HEK293 (cell line): ENCODE data around the gene KLRC3.

Experiments
- CTCF ChIA-PET: fragments of 350-600 bp; formaldehyde crosslinking; extraction: SDS; loops from one replicate; lab custom pipeline; 2021; ENCODE audit warnings: antibody characterized with exemption; lab: Yijun Ruan, JAX
- POLR2A ChIA-PET: fragments of 300-600 bp; formaldehyde crosslinking; extraction: SDS; loops from one replicate; lab custom pipeline; 2020; ENCODE audit warnings: antibody characterized with exemption, inconsistent platforms; lab: Yijun Ruan, JAX
- H3K27ac ChIP-seq: fragments of 200-500 bp; sonication (Bioruptor generic); 2 replicates; pipeline ENCODE4 v1.5.1; 2014; ENCODE audit warnings: low read depth, low read length, control low read depth, inconsistent platforms; ENCODE audit errors: extremely low read depth
- H3K36me3 ChIP-seq, 2 experiments: fragments of 200-500 bp in 1 of 2; sonication (Bioruptor generic) in 1 of 2; 1 replicate in 1 of 2; 2 replicates in 1 of 2; pipeline ENCODE4 v1.5.1; 2014 to 2017; ENCODE audit warnings: inconsistent platforms in 2 of 2, low read length in 2 of 2; ENCODE audit not compliant: control insufficient read depth in 2 of 2, insufficient read depth in 1 of 2
- H3K4me1 ChIP-seq: fragments of 200-500 bp; sonication (Bioruptor generic); 2 replicates; pipeline ENCODE4 v1.5.1; 2014; ENCODE audit warnings: mild to moderate bottlenecking, low read length, inconsistent platforms; ENCODE audit not compliant: control insufficient read depth, insufficient read depth
- H3K4me3 ChIP-seq: 2 replicates; pipeline ENCODE4 v1.5.1; 2011; ENCODE audit warnings: low read depth, mild to moderate bottlenecking, control low read depth, low read length, moderate library complexity
- H3K9me3 ChIP-seq: fragments of 200-500 bp; sonication (Bioruptor generic); 2 replicates; pipeline ENCODE4 v1.5.1; 2014; ENCODE audit warnings: low read depth, low read length, inconsistent platforms; ENCODE audit not compliant: control insufficient read depth, insufficient read depth
- FEZF1 ChIP-seq: fragments of 450-650 bp; formaldehyde crosslinking; IDR thresholded peaks from 2 replicates; pipeline ENCODE4 v1.5.1; 2016; ENCODE audit warnings: missing biosample characterization, missing genetic modification characterization
- GFI1B ChIP-seq: fragments of 450-650 bp; formaldehyde crosslinking; IDR thresholded peaks from 2 replicates; pipeline ENCODE4 v1.5.1; 2016; ENCODE audit warnings: missing biosample characterization, missing genetic modification characterization
- KLF10 ChIP-seq: fragments of 450-650 bp; IDR thresholded peaks from 2 replicates; pipeline ENCODE4 v1.5.1; 2018; ENCODE audit warnings: missing biosample characterization, mild to moderate bottlenecking, missing genetic modification characterization
- PRDM10 ChIP-seq: fragments of 450-650 bp; formaldehyde crosslinking; IDR thresholded peaks from 2 replicates; pipeline ENCODE4 v1.5.1; 2016; ENCODE audit warnings: missing biosample characterization, missing genetic modification characterization
- RBAK ChIP-seq: fragments of 450-650 bp; formaldehyde crosslinking; IDR thresholded peaks from 2 replicates; pipeline ENCODE4 v1.5.1; 2016; ENCODE audit warnings: missing biosample characterization, missing genetic modification characterization
- TRIM28 ChIP-seq: IDR thresholded peaks from 2 replicates; pipeline ENCODE4 v1.6.1; 2011; ENCODE audit warnings: low read length, control low read depth, borderline replicate concordance
- ZNF362 ChIP-seq: fragments of 450-650 bp; formaldehyde crosslinking; IDR thresholded peaks from 2 replicates; pipeline ENCODE4 v1.5.1; 2016; ENCODE audit warnings: missing biosample characterization, missing genetic modification characterization
- ZNF530 ChIP-seq: fragments of 450-650 bp; formaldehyde crosslinking; IDR thresholded peaks from 2 replicates; pipeline ENCODE4 v1.5.1; 2016; ENCODE audit warnings: low read depth, missing biosample characterization, missing genetic modification characterization
- ZNF600 ChIP-seq: fragments of 450-650 bp; formaldehyde crosslinking; IDR thresholded peaks from 2 replicates; pipeline ENCODE4 v1.5.1; 2016; ENCODE audit warnings: missing biosample characterization, missing genetic modification characterization
- ZNF626 ChIP-seq: fragments of 450-650 bp; sonication (Bioruptor Pico); formaldehyde crosslinking; IDR thresholded peaks from 2 replicates; pipeline ENCODE4 v1.5.1; 2018; ENCODE audit warnings: missing biosample characterization, missing genetic modification characterization, inconsistent platforms
- TF ChIP-seq, protein P1 (sequence below): fragments of 450-650 bp; formaldehyde crosslinking; IDR thresholded peaks from 2 replicates; pipeline ENCODE4 v1.5.1; 2016; ENCODE audit warnings: missing biosample characterization, missing genetic modification characterization
- TF ChIP-seq, protein P2 (sequence below): fragments of 450-650 bp; formaldehyde crosslinking; IDR thresholded peaks from 2 replicates; pipeline ENCODE4 v1.5.1; 2016; ENCODE audit warnings: missing biosample characterization, missing genetic modification characterization, borderline replicate concordance
- TF ChIP-seq, protein P3 (sequence below): fragments of 450-650 bp; formaldehyde crosslinking; IDR thresholded peaks from 2 replicates; pipeline ENCODE4 v1.5.1; 2016; ENCODE audit warnings: missing biosample characterization, missing genetic modification characterization

The KLRC3 gene

DNA sequence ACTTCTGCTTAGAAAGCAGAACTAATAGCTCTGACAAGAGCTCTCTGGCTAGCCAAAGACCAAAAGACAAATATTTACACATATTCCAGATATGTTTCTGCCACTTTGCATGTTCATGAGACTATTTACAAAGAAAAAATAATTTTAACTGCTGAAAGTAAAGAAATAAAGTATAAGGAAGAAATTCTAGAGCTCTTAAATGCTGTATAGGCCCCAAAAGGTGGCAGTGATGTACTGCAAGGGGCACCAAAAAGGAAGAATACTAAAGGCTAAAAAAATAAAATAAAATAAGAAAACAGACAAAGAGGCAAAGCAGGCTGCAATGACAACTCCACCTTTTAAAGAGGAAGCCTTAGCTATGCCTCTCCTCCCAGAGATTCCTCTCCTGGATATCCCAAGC is 53.5 kb downstream of the KLRC3 start (continued):
- no peak for TF ChIP-seq ZNF530 (tag by site-specific recombination)

GRCh38 chr12:10365696-10366405 is 54.5 kb downstream of the KLRC3 start:
- H3K27ac ChIP-seq: peak overlapping the region; percentile 95
- H3K4me3 ChIP-seq: peak overlapping the region; percentile 74
- ChIA-PET POLR2A (interaction anchor here (1.0 to 2.7 kb wide), 2 partner anchors 20 to 27 kb away, joined by 3 to 12 read pairs; no protein-coding TSS in a partner anchor), CTCF (interaction anchor here (0.6 to 2.3 kb wide), 12 partner anchors 20 to 311 kb away, joined by 3 to 11 read pairs (median 4); no protein-coding TSS in a partner anchor)
- H3K36me3 ChIP-seq: no peaks in the 10 kb centered on the region
- TF ChIP-seq, protein P1, sequence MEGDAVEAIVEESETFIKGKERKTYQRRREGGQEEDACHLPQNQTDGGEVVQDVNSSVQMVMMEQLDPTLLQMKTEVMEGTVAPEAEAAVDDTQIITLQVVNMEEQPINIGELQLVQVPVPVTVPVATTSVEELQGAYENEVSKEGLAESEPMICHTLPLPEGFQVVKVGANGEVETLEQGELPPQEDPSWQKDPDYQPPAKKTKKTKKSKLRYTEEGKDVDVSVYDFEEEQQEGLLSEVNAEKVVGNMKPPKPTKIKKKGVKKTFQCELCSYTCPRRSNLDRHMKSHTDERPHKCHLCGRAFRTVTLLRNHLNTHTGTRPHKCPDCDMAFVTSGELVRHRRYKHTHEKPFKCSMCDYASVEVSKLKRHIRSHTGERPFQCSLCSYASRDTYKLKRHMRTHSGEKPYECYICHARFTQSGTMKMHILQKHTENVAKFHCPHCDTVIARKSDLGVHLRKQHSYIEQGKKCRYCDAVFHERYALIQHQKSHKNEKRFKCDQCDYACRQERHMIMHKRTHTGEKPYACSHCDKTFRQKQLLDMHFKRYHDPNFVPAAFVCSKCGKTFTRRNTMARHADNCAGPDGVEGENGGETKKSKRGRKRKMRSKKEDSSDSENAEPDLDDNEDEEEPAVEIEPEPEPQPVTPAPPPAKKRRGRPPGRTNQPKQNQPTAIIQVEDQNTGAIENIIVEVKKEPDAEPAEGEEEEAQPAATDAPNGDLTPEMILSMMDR (tag by site-specific recombination): 0 out of 2 replicates have a peak, but pooled peaks have one; percentile 9
- TF ChIP-seq FEZF1 (tag by site-specific recombination): no peak
- peaks cover 14% of the 10 kb centered on the region for H3K4me1 ChIP-seq
- H3K9me3 ChIP-seq: no peaks in the 10 kb centered on the region

DNA sequence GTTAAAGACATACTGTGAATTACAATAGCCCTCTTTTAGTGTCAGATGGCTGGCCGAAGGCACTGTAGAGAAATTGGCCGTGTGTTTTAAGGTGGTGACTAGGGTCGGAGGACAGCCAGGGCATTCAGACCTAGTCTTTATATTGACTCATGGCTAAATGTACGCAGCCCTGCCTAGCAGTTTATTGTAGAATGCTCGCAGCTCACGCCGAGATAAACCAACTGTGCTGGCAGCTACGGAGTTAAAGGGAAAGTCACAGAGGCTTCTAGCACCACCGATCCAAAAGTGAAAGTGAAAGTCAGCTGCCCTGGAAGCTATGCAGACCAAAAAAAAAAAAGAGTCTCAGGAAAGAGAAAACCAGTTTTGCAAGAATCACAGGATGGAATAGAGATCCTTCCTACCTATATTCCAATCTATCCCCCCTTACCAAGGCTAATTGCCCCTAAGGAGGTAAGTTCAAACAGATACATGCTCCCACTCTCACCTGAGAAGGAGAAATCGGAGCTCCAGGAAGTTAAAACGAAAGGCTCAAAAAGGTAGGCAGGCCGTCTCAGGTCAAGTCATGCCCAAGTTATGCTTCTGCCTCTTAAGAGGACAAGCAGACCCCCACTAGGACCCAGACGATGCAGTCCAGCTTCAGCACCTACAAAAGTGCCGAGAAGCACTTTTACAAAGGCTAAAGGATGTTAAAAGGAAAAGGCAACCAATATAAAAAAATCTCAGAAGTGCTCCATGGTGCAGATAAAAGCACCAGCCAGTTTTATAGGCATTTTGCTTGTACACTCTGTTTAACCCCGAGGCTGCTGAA is 55.4 kb downstream of the KLRC3 start:
- peak overlapping the region; percentile 74 for H3K4me3 ChIP-seq
- peaks cover 20% of the 10 kb centered on the region for H3K4me1 ChIP-seq
- H3K36me3 ChIP-seq: no peaks in the 10 kb centered on the region
- ChIA-PET POLR2A (interaction anchor here (1.0 to 2.7 kb wide), 3 partner anchors 21 to 352 kb away, joined by 3 to 12 read pairs (median 4); no protein-coding TSS in a partner anchor), CTCF (interaction anchor here (0.5 to 1.7 kb wide), 10 partner anchors 15 to 206 kb away, joined by 3 to 11 read pairs (median 4); no protein-coding TSS in a partner anchor)
- no peaks in the 10 kb centered on the region for H3K9me3 ChIP-seq
- peak overlapping the region; percentile 95 for H3K27ac ChIP-seq
- TF ChIP-seq, protein P2, sequence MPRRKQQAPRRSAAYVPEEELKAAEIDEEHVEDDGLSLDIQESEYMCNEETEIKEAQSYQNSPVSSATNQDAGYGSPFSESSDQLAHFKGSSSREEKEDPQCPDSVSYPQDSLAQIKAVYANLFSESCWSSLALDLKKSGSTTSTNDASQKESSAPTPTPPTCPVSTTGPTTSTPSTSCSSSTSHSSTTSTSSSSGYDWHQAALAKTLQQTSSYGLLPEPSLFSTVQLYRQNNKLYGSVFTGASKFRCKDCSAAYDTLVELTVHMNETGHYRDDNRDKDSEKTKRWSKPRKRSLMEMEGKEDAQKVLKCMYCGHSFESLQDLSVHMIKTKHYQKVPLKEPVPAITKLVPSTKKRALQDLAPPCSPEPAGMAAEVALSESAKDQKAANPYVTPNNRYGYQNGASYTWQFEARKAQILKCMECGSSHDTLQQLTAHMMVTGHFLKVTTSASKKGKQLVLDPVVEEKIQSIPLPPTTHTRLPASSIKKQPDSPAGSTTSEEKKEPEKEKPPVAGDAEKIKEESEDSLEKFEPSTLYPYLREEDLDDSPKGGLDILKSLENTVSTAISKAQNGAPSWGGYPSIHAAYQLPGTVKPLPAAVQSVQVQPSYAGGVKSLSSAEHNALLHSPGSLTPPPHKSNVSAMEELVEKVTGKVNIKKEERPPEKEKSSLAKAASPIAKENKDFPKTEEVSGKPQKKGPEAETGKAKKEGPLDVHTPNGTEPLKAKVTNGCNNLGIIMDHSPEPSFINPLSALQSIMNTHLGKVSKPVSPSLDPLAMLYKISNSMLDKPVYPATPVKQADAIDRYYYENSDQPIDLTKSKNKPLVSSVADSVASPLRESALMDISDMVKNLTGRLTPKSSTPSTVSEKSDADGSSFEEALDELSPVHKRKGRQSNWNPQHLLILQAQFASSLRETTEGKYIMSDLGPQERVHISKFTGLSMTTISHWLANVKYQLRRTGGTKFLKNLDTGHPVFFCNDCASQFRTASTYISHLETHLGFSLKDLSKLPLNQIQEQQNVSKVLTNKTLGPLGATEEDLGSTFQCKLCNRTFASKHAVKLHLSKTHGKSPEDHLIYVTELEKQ (tag by site-specific recombination): no peak
- TF ChIP-seq ZNF626 (tag by site-specific recombination): no peak
- peak; percentile 33; the same call in 1 of the 2 replicates for TF ChIP-seq TRIM28
- TF ChIP-seq PRDM10 (tag by site-specific recombination): peak; percentile 21; the same call in 1 of the 2 replicates
- TF ChIP-seq RBAK (tag by site-specific recombination): no peak
- peak; percentile 10; the same call in 1 of the 2 replicates for TF ChIP-seq GFI1B (tag by site-specific recombination)
- TF ChIP-seq KLF10 (tag by site-specific recombination): peak; percentile 60
- TF ChIP-seq ZNF362 (tag by site-specific recombination): peak; percentile 95
- TF ChIP-seq, protein P3, sequence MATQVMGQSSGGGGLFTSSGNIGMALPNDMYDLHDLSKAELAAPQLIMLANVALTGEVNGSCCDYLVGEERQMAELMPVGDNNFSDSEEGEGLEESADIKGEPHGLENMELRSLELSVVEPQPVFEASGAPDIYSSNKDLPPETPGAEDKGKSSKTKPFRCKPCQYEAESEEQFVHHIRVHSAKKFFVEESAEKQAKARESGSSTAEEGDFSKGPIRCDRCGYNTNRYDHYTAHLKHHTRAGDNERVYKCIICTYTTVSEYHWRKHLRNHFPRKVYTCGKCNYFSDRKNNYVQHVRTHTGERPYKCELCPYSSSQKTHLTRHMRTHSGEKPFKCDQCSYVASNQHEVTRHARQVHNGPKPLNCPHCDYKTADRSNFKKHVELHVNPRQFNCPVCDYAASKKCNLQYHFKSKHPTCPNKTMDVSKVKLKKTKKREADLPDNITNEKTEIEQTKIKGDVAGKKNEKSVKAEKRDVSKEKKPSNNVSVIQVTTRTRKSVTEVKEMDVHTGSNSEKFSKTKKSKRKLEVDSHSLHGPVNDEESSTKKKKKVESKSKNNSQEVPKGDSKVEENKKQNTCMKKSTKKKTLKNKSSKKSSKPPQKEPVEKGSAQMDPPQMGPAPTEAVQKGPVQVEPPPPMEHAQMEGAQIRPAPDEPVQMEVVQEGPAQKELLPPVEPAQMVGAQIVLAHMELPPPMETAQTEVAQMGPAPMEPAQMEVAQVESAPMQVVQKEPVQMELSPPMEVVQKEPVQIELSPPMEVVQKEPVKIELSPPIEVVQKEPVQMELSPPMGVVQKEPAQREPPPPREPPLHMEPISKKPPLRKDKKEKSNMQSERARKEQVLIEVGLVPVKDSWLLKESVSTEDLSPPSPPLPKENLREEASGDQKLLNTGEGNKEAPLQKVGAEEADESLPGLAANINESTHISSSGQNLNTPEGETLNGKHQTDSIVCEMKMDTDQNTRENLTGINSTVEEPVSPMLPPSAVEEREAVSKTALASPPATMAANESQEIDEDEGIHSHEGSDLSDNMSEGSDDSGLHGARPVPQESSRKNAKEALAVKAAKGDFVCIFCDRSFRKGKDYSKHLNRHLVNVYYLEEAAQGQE (tag by site-specific recombination): 0 out of 2 replicates have a peak, but pooled peaks have one; percentile 36
- TF ChIP-seq ZNF600 (tag by site-specific recombination): peak; percentile 83
